Activated T-cell treated with anti-CD3 and anti-CD28 coated beads, Interleukin-2, amount 50 U/mL, for 4 hours (primary cell): ENCODE measurements around the gene MAGI1. TPM values are rescaled to one million over a fixed set of nuclear protein-coding genes. Genes with fewer than 3 reads are reported as not detected.

Experiments
- ATAC-seq, 2 donors: fragments of 200-7000 bp; cut with Tn5 transposase; one replicate each; pipeline ENCODE4 v1.10.0; 2021
- DNase-seq: peaks from one replicate; pipeline ENCODE4 v3.0.0-alpha.2; 2020
- H3K27me3 Mint-ChIP-seq: one replicate; pipeline ENCODE4 v1.8.0; 2021; ENCODE audit warnings: low read depth, mixed read lengths
- H3K36me3 Mint-ChIP-seq: one replicate; pipeline ENCODE4 v1.8.0; 2022; ENCODE audit warnings: mixed read lengths; ENCODE audit not compliant: insufficient read depth
- H3K4me1 Mint-ChIP-seq: one replicate; pipeline ENCODE4 v1.8.0; 2021; ENCODE audit warnings: low read depth, mixed read lengths
- H3K4me3 Mint-ChIP-seq: one replicate; pipeline ENCODE4 v1.8.0; 2021; ENCODE audit warnings: mild to moderate bottlenecking, moderate library complexity, mixed read lengths
- H3K9me3 Mint-ChIP-seq: one replicate; pipeline ENCODE4 v1.8.0; 2021; ENCODE audit warnings: mixed read lengths
- total RNA-seq, 3 donors: library from RNA; stranded (reverse); gene quantifications; one replicate each; pipeline ENCODE4 v1.2.1, GENCODE V29; 2021

Gene MAGI1
- total RNA-seq, 3 donors from 2014 or later: 0.45 to 0.76 (median 0.46) TPM

GRCh38 chr3:65676580-65676979 lies 362.1 kb downstream of the MAGI1 start:
- no peaks in the 10 kb centered on the region for H3K9me3 Mint-ChIP-seq
- no peak for ATAC-seq
- no peak for DNase-seq
- H3K36me3 Mint-ChIP-seq: no peaks in the 10 kb centered on the region
- H3K4me1 Mint-ChIP-seq: no peaks in the 10 kb centered on the region
- no peak overlapping the region for H3K4me3 Mint-ChIP-seq
- H3K27me3 Mint-ChIP-seq: no peaks in the 10 kb centered on the region

GRCh38 chr3:65675011-65675410 lies 363.7 kb downstream of the MAGI1 start:
- ATAC-seq (no peak), DNase-seq (no peak)
- H3K27me3 Mint-ChIP-seq: no peaks in the 10 kb centered on the region
- no peaks in the 10 kb centered on the region for H3K36me3 Mint-ChIP-seq
- no peak overlapping the region for H3K4me3 Mint-ChIP-seq
- no peaks in the 10 kb centered on the region for H3K4me1 Mint-ChIP-seq
- no peaks in the 10 kb centered on the region for H3K9me3 Mint-ChIP-seq

GRCh38 chr3:65674226-65674625 lies 364.5 kb downstream of the MAGI1 start:
- Mint-ChIP-seq H3K36me3 (no peaks in the 10 kb centered on the region), H3K4me3 (no peak overlapping the region), H3K27me3 (no peaks in the 10 kb centered on the region), H3K9me3 (no peaks in the 10 kb centered on the region), H3K4me1 (no peaks in the 10 kb centered on the region)
- ATAC-seq: no peak
- no peak for DNase-seq

GRCh38 chr3:65672871-65673815 lies 365.6 kb downstream of the MAGI1 start:
- Mint-ChIP-seq H3K9me3 (no peaks in the 10 kb centered on the region), H3K27me3 (no peaks in the 10 kb centered on the region), H3K4me1 (no peaks in the 10 kb centered on the region), H3K4me3 (no peak overlapping the region), H3K36me3 (no peaks in the 10 kb centered on the region)
- DNase-seq: no peak
- ATAC-seq: no peak

GRCh38 chr3:65672061-65672460 lies 366.7 kb downstream of the MAGI1 start:
- Mint-ChIP-seq H3K9me3 (no peaks in the 10 kb centered on the region), H3K4me3 (no peak overlapping the region), H3K4me1 (no peaks in the 10 kb centered on the region), H3K27me3 (no peaks in the 10 kb centered on the region), H3K36me3 (no peaks in the 10 kb centered on the region)
- ATAC-seq (no peak), DNase-seq (no peak)

- H3K36me3 Mint-ChIP-seq: no peaks in the 10 kb centered on the region
- ATAC-seq (no peak), DNase-seq (no peak)
- no peak overlapping the region for H3K4me3 Mint-ChIP-seq
- H3K27me3 Mint-ChIP-seq: no peaks in the 10 kb centered on the region
- H3K9me3 Mint-ChIP-seq: no peaks in the 10 kb centered on the region
- H3K4me1 Mint-ChIP-seq: no peaks in the 10 kb centered on the region
These were observed 367.7 kb downstream of the MAGI1 start for GRCh38 chr3:65671004-65671403.

- no peak for ATAC-seq
- H3K9me3 Mint-ChIP-seq: no peaks in the 10 kb centered on the region
- no peaks in the 10 kb centered on the region for H3K4me1 Mint-ChIP-seq
- H3K27me3 Mint-ChIP-seq: no peaks in the 10 kb centered on the region
- DNase-seq: no peak
- no peak overlapping the region for H3K4me3 Mint-ChIP-seq
- no peaks in the 10 kb centered on the region for H3K36me3 Mint-ChIP-seq
These were observed 369.4 kb downstream of the MAGI1 start for GRCh38 chr3:65669163-65669875.

- no peak overlapping the region for H3K4me3 Mint-ChIP-seq
- no peaks in the 10 kb centered on the region for H3K4me1 Mint-ChIP-seq
- ATAC-seq (no peak), DNase-seq (no peak)
- no peaks in the 10 kb centered on the region for H3K36me3 Mint-ChIP-seq
- H3K9me3 Mint-ChIP-seq: no peaks in the 10 kb centered on the region
- H3K27me3 Mint-ChIP-seq: no peaks in the 10 kb centered on the region
These were observed 370.8 kb downstream of the MAGI1 start for GRCh38 chr3:65667963-65668362.

GRCh38 chr3:65666448-65667091 lies 372.1 kb downstream of the MAGI1 start:
- H3K4me1 Mint-ChIP-seq: no peaks in the 10 kb centered on the region
- no peaks in the 10 kb centered on the region for H3K9me3 Mint-ChIP-seq

GRCh38 chr3:65665915-65666314 lies 372.8 kb downstream of the MAGI1 start:
- H3K36me3 Mint-ChIP-seq: no peaks in the 10 kb centered on the region
- H3K27me3 Mint-ChIP-seq: no peaks in the 10 kb centered on the region
- H3K4me3 Mint-ChIP-seq: no peak overlapping the region
- H3K9me3 Mint-ChIP-seq: no peaks in the 10 kb centered on the region
- ATAC-seq (no peak), DNase-seq (no peak)
- H3K4me1 Mint-ChIP-seq: no peaks in the 10 kb centered on the region

More at GRCh38 chr3:65666448-65667091, 372.1 kb downstream of the MAGI1 start:
- no peak overlapping the region for H3K4me3 Mint-ChIP-seq
- DNase-seq (no peak), ATAC-seq (no peak)
- H3K36me3 Mint-ChIP-seq: no peaks in the 10 kb centered on the region
- H3K27me3 Mint-ChIP-seq: no peaks in the 10 kb centered on the region

- no peak for ATAC-seq
- no peaks in the 10 kb centered on the region for H3K4me1 Mint-ChIP-seq
- no peak overlapping the region for H3K4me3 Mint-ChIP-seq
- peaks cover 1% of the 10 kb centered on the region for H3K9me3 Mint-ChIP-seq
- H3K27me3 Mint-ChIP-seq: no peaks in the 10 kb centered on the region
- no peaks in the 10 kb centered on the region for H3K36me3 Mint-ChIP-seq
- no peak for DNase-seq
These were observed 373.8 kb downstream of the MAGI1 start for GRCh38 chr3:65664931-65665330.

- Mint-ChIP-seq H3K4me1 (no peaks in the 10 kb centered on the region), H3K27me3 (no peaks in the 10 kb centered on the region), H3K4me3 (no peak overlapping the region), H3K36me3 (no peaks in the 10 kb centered on the region), H3K9me3 (peaks cover 5% of the 10 kb centered on the region)
- ATAC-seq (no peak), DNase-seq (no peak)
These were observed 374.3 kb downstream of the MAGI1 start for GRCh38 chr3:65664446-65664845.

GRCh38 chr3:65662095-65662494 lies 376.6 kb downstream of the MAGI1 start:
- ATAC-seq (no peak), DNase-seq (no peak)
- no peaks in the 10 kb centered on the region for H3K27me3 Mint-ChIP-seq
- H3K9me3 Mint-ChIP-seq: peaks cover 5% of the 10 kb centered on the region
- no peak overlapping the region for H3K4me3 Mint-ChIP-seq
- H3K36me3 Mint-ChIP-seq: no peaks in the 10 kb centered on the region
- H3K4me1 Mint-ChIP-seq: no peaks in the 10 kb centered on the region

GRCh38 chr3:65660000-65660598 lies 378.6 kb downstream of the MAGI1 start:
- H3K9me3 Mint-ChIP-seq: peaks cover 5% of the 10 kb centered on the region
- H3K4me3 Mint-ChIP-seq: no peak overlapping the region
- H3K27me3 Mint-ChIP-seq: no peaks in the 10 kb centered on the region
- ATAC-seq (no peak), DNase-seq (no peak)
- no peaks in the 10 kb centered on the region for H3K36me3 Mint-ChIP-seq
- H3K4me1 Mint-ChIP-seq: no peaks in the 10 kb centered on the region
